ENCODE data around the gene ETS2.

The ETS2 gene

GRCh38 chr21:38803075-38803660 lies 2.6 kb upstream of the ETS2 start:
- DNase-seq = no peak

GRCh38 chr21:38804030-38804788 lies 1.5 kb upstream of the ETS2 start:
- no peak for DNase-seq

- peak; percentile 72 for DNase-seq
Measured at GRCh38 chr21:38804789-38805327, 871 bp upstream of the ETS2 start.

GRCh38 chr21:38806153-38806941 lies 618 bp downstream of the ETS2 start:
- no peak for DNase-seq

- DNase-seq = no peak
Measured at GRCh38 chr21:38806942-38807284, 1.2 kb downstream of the ETS2 start.

- no peak for DNase-seq
Measured at GRCh38 chr21:38807441-38807871, 1.7 kb downstream of the ETS2 start.

- no peak for DNase-seq
Measured at GRCh38 chr21:38807986-38808385, 2.3 kb downstream of the ETS2 start.

- no peak for DNase-seq
Measured at GRCh38 chr21:38809198-38809878, 3.6 kb downstream of the ETS2 start.

GRCh38 chr21:38810034-38810825 lies 4.5 kb downstream of the ETS2 start:
- DNase-seq = no peak

- DNase-seq = no peak
Measured at GRCh38 chr21:38810826-38811164, 5.1 kb downstream of the ETS2 start.

GRCh38 chr21:38811257-38811656 lies 5.5 kb downstream of the ETS2 start:
- DNase-seq = no peak

GRCh38 chr21:38813143-38813542 lies 7.4 kb downstream of the ETS2 start:
- DNase-seq = no peak

- DNase-seq = no peak
Measured at GRCh38 chr21:38813547-38813946, 7.8 kb downstream of the ETS2 start.

GRCh38 chr21:38814126-38815059 lies 8.7 kb downstream of the ETS2 start:
- no peak for DNase-seq

- no peak for DNase-seq
Measured at GRCh38 chr21:38815060-38815405, 9.3 kb downstream of the ETS2 start.

GRCh38 chr21:38816400-38816977 lies 10.8 kb downstream of the ETS2 start:
- DNase-seq = no peak

- DNase-seq = no peak
Measured at GRCh38 chr21:38817371-38818324, 11.9 kb downstream of the ETS2 start.

- no peak for DNase-seq
Measured at GRCh38 chr21:38818325-38818723, 12.6 kb downstream of the ETS2 start.

GRCh38 chr21:38819051-38819718 lies 13.5 kb downstream of the ETS2 start:
- no peak for DNase-seq

Data from NCI-H1092 (cell line).